C4-2B (cell line): ENCODE data around the gene XYLT1.
"Not testable (repeated sequence)": the region's sequence is repeated elsewhere in the genome, so short reads cannot be mapped to it uniquely, and the experiment has no call there.

Experiments
- CTCF ChIP-seq: fragments of 450-650 bp; conservative IDR thresholded peaks from 2 replicates; pipeline ENCODE4 v1.5.1; 2017; ENCODE audit warnings: mild to moderate bottlenecking
- ZFX ChIP-seq: fragments of 450-650 bp; IDR thresholded peaks from 2 replicates; pipeline ENCODE4 v1.6.1; 2017

- not testable (repeated sequence) for TF ChIP-seq CTCF, ZFX
Observed at GRCh38 chr16:17505828-17506227, 35.1 kb upstream of the XYLT1 start.
